Activated CD8-positive, alpha-beta T cell treated with anti-CD3 and anti-CD28 coated beads for 36 hours (primary cell): Measurements from ENCODE around the gene RNF213. TPM values are rescaled to one million over a fixed set of nuclear protein-coding genes. Genes with fewer than 3 reads are reported as not detected.
"Not testable (repeated sequence)": the region's sequence is repeated elsewhere in the genome, so short reads cannot be mapped to it uniquely, and the experiment has no call there.

ENCODE experiments used
- ATAC-seq: fragments of 200-7000 bp; cut with Tn5 transposase; one replicate; pipeline ENCODE4 v1.10.0; 2021; ENCODE audit warnings: mild to moderate bottlenecking, moderate library complexity
- CTCF ChIA-PET: fragments of 350-600 bp; sonication (Branson Sonifier 250); formaldehyde crosslinking; loops from one replicate; lab custom pipeline; 2021; ENCODE audit warnings: antibody characterized with exemption; lab: Charles Lee
- POLR2A ChIA-PET: fragments of 350-600 bp; sonication (Branson Sonifier 250); formaldehyde crosslinking; loops from one replicate; lab custom pipeline; 2021; ENCODE audit warnings: antibody characterized with exemption; lab: Charles Lee
- DNase-seq: peaks from one replicate; pipeline ENCODE4 v3.0.0-alpha.2; 2020
- H3K27ac Mint-ChIP-seq: one replicate; pipeline ENCODE4 v1.8.0; 2021; ENCODE audit warnings: mild to moderate bottlenecking, mixed read lengths
- H3K27me3 Mint-ChIP-seq: one replicate; pipeline ENCODE4 v1.8.0; 2021; ENCODE audit warnings: mixed read lengths
- H3K36me3 Mint-ChIP-seq: one replicate; pipeline ENCODE4 v1.8.0; 2021; ENCODE audit warnings: low read depth, mixed read lengths
- H3K4me1 Mint-ChIP-seq: one replicate; pipeline ENCODE4 v1.8.0; 2021; ENCODE audit warnings: low read depth, mixed read lengths
- H3K4me3 Mint-ChIP-seq: one replicate; pipeline ENCODE4 v1.8.0; 2021; ENCODE audit warnings: mild to moderate bottlenecking, moderate library complexity, mixed read lengths
- H3K9me3 Mint-ChIP-seq: one replicate; pipeline ENCODE4 v1.8.0; 2021; ENCODE audit warnings: mixed read lengths
- CTCF ChIP-seq: fragments of 200-600 bp; IDR thresholded peaks from one replicate; pipeline ENCODE4 v1.8.0; 2022; ENCODE audit warnings: antibody characterized with exemption, mild to moderate bottlenecking
- intact Hi-C: fragments of 100-400 bp; cut with micrococcal nuclease; formaldehyde crosslinking; loops from one replicate; pipeline ENCODE4 v1.10.0; 2022
- total RNA-seq, 2 experiments: library from RNA; stranded (reverse); gene quantifications; one replicate each; pipeline ENCODE4 v1.2.3, GENCODE V29; 2021

Gene RNF213
- total RNA-seq, 2 experiments from 2014 or later = 131 to 142 TPM

- intact Hi-C loops = no loop called here
- TF ChIP-seq CTCF = no peak
- ChIA-PET CTCF (no interaction called here), POLR2A (interaction anchor here (1.0 to 4.5 kb wide), 3 partner anchors 10 to 112 kb away, joined by 3 to 27 read pairs (median 6); no protein-coding TSS in a partner anchor)
- H3K36me3 Mint-ChIP-seq = peaks cover 33% of the 10 kb centered on the region
- no peak for DNase-seq
- H3K4me3 Mint-ChIP-seq = peak overlapping the region; percentile 1
- H3K4me1 Mint-ChIP-seq = peaks cover 33% of the 10 kb centered on the region
- peak overlapping the region; percentile 77 for H3K27ac Mint-ChIP-seq
- H3K27me3 Mint-ChIP-seq = no peaks in the 10 kb centered on the region
- H3K9me3 Mint-ChIP-seq = peaks cover 2% of the 10 kb centered on the region
- no peak for ATAC-seq
Observed at GRCh38 chr17:80274331-80274730, 13.7 kb downstream of the RNF213 start.

- Mint-ChIP-seq H3K36me3 (peaks cover 36% of the 10 kb centered on the region), H3K4me3 (no peak overlapping the region), H3K27me3 (no peaks in the 10 kb centered on the region), H3K27ac (peak overlapping the region; percentile 49), H3K9me3 (peaks cover 2% of the 10 kb centered on the region), H3K4me1 (peaks cover 33% of the 10 kb centered on the region)
- ChIA-PET CTCF (no interaction called here), POLR2A (interaction anchor here (1.8 to 4.5 kb wide), 2 partner anchors 9 to 12 kb away, joined by 6 to 27 read pairs; no protein-coding TSS in a partner anchor)
- intact Hi-C loops = no loop called here
- DNase-seq = no peak
- no peak for ATAC-seq
- TF ChIP-seq CTCF = no peak
Observed at GRCh38 chr17:80274871-80275449, 14.3 kb downstream of the RNF213 start.

GRCh38 chr17:80275857-80276256 lies 15.2 kb downstream of the RNF213 start:
- ATAC-seq, intact Hi-C loops, H3K4me3 Mint-ChIP-seq, DNase-seq, H3K9me3 Mint-ChIP-seq, H3K27me3 Mint-ChIP-seq, CTCF ChIA-PET, H3K27ac Mint-ChIP-seq: not testable (repeated sequence)
- Mint-ChIP-seq H3K4me1 (peaks cover 35% of the 10 kb centered on the region), H3K36me3 (peaks cover 42% of the 10 kb centered on the region)
- POLR2A ChIA-PET = interaction anchor here (4.5 kb wide), 1 partner anchor 12 kb away, joined by 27 read pairs; no protein-coding TSS in a partner anchor

- ATAC-seq (no peak), DNase-seq (no peak)
- Mint-ChIP-seq H3K4me1 (peaks cover 33% of the 10 kb centered on the region), H3K27ac (peak overlapping the region; percentile 42), H3K4me3 (no peak overlapping the region), H3K36me3 (peaks cover 35% of the 10 kb centered on the region), H3K9me3 (no peaks in the 10 kb centered on the region), H3K27me3 (no peaks in the 10 kb centered on the region)
- intact Hi-C loops = no loop called here
- TF ChIP-seq CTCF = no peak
- ChIA-PET POLR2A (interaction anchor here (0.7 to 2.0 kb wide), 9 partner anchors 9 to 136 kb away, joined by 3 to 6 read pairs (median 3); no protein-coding TSS in a partner anchor), CTCF (no interaction called here)
Observed at GRCh38 chr17:80277751-80278671, 17.4 kb downstream of the RNF213 start.

- ATAC-seq (no peak), DNase-seq (no peak)
- Mint-ChIP-seq H3K36me3 (peaks cover 30% of the 10 kb centered on the region), H3K27ac (peak overlapping the region; percentile 37), H3K4me1 (peaks cover 30% of the 10 kb centered on the region), H3K9me3 (no peaks in the 10 kb centered on the region), H3K27me3 (no peaks in the 10 kb centered on the region), H3K4me3 (no peak overlapping the region)
- TF ChIP-seq CTCF = no peak
- POLR2A ChIA-PET = interaction anchor here (0.6 to 1.7 kb wide), 6 partner anchors 9 to 54 kb away, joined by 3 to 7 read pairs (median 4); no protein-coding TSS in a partner anchor
- CTCF ChIA-PET = no interaction called here
- intact Hi-C loops = no loop called here
Observed at GRCh38 chr17:80279895-80280294, 19.2 kb downstream of the RNF213 start.
